C4-2B (cell line): ENCODE measurements around the gene TMEM270.

Source experiments
- ZFX ChIP-seq: fragments of 450-650 bp; IDR thresholded peaks from 2 replicates; pipeline ENCODE4 v1.6.1; 2017
- TF ChIP-seq, protein P1 (sequence below): fragments of 450-650 bp; conservative IDR thresholded peaks from 2 replicates; pipeline ENCODE4 v1.5.1; 2017; ENCODE audit warnings: mild to moderate bottlenecking

DNA sequence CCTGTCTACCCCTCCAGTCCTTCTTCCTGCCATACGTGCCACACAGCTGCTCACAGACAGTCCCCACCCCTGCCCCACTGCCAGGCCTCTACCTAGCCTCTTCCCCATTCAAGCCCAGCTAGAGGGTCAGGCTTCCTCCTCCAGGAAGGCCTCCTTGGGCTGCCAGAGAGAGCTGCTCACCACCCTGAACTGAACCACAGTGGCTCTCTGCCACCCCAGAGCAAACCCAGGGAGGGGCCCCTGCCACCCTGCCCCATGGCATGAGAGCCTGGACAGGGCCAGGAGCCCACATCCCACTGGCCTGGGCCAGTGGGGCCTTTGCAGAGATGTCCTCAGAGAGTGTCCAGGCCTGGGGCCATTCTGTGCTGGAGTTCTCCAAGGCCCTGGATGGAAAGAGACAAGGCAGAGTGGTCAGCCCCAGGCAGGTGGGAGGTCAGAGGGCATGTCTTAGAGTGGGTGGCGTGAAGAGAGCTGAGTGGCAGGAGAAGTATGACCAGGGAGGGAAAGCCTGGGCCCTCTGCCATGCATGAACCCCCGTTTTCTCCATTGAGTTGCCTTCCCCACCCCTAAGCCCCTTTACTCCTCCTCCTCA, 40.4 kb downstream of the TMEM270 start:
- TF ChIP-seq, protein P1, sequence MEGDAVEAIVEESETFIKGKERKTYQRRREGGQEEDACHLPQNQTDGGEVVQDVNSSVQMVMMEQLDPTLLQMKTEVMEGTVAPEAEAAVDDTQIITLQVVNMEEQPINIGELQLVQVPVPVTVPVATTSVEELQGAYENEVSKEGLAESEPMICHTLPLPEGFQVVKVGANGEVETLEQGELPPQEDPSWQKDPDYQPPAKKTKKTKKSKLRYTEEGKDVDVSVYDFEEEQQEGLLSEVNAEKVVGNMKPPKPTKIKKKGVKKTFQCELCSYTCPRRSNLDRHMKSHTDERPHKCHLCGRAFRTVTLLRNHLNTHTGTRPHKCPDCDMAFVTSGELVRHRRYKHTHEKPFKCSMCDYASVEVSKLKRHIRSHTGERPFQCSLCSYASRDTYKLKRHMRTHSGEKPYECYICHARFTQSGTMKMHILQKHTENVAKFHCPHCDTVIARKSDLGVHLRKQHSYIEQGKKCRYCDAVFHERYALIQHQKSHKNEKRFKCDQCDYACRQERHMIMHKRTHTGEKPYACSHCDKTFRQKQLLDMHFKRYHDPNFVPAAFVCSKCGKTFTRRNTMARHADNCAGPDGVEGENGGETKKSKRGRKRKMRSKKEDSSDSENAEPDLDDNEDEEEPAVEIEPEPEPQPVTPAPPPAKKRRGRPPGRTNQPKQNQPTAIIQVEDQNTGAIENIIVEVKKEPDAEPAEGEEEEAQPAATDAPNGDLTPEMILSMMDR: no peak
- no peak for TF ChIP-seq ZFX
